Stimulated activated CD4-positive, alpha-beta T cell treated with anti-CD3 and anti-CD28 coated beads, Interleukin-4, amount 100 ng/mL, for 24 hours (primary cell): ENCODE results near the gene FLNC.

Source experiments
- DNase-seq: peaks from one replicate; pipeline ENCODE4 v3.0.0-alpha.2; 2020

The FLNC gene

DNA sequence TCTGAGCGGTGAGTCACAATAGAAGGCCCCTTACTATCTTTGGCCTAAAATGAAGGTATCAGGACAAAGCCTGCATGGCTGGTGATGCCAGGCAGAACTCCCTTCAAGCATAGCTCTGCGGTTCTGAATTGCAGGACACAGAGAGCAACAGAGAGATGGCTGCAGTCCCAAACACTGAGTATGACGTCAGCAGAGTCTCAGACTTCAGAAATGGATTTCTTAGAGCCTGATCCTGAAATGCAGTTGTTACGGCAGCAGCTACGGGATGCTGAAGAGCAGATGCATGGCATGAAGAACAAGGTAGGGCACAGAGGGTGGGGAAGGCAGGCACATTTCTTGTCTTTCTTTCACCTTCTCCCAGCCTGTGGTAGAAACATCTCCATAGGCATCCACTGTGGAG is 25.0 kb upstream of the FLNC start:
- no peak for DNase-seq

DNA sequence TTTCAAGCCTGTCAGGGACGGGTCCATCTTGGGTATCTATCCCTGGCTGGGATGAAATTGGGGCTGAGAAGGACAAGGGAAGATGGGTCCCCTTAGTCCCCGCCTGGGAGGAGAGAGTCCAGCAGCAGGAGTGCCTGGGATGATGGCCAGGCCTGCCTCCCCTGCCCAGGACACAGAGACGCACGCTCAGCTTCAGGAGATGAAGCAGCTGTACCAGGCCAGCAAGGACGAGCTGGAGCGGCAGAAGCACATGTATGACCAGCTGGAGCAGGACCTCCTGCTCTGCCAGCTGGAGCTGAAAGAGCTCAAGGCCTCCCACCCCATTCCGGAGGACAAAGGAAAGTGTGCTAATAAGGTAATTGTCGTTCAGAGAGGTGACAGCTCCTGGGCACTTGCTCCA is 23.0 kb upstream of the FLNC start:
- DNase-seq, result no peak

DNA sequence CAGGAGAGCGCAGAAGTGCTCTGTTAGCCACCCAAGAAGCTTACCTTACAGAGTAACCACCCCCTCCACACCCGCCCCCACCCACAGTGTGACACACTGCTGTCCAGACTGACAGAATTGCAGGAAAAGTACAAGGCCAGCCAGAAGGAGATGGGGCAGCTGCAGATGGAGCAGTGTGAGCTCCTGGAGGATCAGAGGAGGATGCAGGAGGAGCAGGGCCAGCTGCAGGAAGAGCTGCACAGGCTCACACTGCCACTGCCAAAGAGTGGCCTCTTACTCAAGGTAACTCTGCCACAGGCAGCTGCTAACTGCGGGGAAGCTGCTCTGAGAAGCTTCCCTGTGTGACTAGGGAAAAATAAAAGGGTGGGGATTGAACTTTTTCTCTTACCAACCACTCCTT is 20.8 kb upstream of the FLNC start:
- no peak for DNase-seq

DNA sequence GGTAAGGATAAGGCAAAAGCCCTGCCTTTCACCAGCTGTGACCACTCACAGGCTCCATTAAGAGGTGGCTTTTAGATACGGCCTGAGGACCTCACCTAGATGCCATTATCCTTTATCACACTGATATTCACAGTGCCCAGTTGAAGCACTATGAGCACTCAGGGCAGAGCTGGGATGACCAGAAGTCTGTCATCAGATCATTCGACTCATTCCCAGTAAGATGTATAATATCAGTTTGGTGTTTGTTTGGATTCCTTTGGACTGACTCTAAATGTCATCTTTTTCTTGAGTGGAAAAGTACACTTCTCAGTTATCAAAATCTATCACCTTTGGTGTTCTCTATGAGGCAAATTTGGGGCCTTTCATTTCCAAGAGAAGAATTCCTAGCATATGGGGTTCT is 19.7 kb upstream of the FLNC start:
- no peak for DNase-seq

DNA sequence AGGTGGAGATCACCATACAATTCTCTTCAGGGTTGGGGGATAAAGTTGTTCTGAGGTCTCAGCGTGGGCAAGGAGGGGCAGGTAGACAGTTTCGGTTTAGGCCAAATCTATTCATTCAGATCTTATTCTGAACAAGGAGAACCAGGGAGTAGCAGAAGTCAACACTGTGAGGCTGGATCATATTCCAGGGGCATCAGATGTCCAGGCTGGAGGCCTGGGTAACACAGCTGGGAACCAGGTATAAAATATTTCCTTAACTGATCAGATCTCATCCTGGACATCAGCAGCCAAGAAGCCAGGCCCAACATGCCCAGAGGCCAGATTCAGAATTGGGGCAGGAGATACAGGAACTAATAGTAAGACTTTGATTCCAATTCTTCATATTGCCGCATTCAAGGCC is 19.2 kb upstream of the FLNC start:
- DNase-seq, result no peak

DNA sequence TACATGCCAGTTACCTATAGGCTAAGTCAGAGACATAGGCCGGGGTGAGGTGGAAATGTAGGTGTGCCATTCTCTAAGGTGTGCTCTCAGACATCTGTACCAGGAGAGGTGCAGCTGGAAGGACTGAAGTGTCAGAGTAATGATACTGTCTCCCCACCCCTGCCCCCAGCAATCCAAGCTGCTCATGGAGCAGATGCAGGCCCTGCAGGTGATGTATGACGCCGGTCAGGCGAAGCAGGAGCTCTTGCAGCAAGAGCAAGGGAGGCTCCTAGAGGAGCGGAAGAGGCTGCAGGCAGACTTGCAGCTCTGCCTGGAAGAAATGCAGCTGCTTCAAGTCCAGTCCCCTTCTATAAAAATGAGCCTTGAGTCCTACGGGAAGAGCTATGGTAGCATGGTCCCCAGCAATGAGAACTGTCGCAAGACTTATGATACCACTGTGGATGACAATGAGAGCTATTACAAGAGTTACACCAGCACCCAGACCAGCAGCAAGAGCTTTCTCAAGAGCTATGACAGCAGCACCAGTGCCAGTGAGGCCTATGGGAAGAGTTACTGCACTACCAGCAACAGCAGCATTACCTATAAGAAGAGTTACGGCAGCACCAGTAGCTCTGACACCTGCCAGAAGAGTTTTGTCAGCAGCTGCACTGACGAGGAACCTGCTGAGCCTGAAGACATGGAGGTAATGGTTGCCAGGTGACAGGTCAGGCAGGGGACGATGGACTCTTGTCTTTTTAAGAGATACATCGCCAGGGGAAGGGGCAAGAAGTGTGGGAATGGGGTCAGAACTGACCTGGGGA is 18.4 kb upstream of the FLNC start:
- DNase-seq, result no peak

DNA sequence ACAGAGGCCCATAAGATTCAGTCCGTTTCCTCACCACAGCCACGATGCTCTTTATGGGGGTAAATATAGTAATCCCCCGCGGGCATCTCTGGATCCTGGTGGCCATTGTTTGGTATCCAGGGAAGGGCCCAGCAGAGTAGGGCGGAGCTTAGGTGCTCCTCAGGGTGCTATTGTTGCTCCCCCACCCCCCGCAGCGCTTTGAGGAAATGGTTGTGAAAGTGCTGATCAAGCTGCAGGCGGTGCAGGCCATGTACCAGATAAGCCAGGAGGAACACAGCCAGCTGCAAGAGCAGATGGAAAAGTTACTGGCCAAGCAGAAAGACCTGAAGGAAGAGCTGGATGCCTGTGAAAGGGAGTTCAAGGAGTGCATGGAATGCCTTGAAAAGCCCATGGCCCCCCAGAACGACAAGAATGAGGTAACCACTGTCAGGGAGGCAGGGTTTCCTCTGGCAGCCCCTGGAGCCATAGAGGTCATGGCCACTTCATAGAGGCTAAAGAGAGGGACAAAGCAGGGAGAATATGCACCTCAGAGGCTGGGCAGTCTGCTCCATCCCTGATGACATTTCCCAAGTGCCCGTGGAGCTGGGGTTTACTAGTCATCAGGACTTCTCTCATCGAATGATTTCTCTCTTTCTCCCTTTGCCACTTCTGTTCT is 17.6 kb upstream of the FLNC start:
- no peak for DNase-seq

DNA sequence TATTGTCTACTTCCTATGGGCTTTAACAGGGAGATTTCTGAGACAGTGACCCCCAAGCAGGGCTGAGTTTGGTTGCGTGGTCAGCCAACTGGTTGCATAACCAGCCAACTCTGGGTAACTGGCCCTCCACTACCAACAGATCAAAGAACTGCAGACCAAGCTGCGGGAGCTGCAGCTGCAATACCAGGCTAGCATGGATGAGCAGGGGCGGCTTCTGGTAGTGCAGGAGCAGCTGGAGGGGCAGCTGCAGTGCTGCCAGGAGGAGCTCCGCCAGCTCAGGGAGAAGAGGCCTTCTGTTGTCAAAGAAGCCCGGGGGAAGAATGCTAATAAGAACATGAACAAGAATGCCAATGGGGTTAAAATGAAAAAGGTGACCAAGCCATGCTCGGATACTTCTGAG is 15.7 kb upstream of the FLNC start:
- no peak for DNase-seq

DNA sequence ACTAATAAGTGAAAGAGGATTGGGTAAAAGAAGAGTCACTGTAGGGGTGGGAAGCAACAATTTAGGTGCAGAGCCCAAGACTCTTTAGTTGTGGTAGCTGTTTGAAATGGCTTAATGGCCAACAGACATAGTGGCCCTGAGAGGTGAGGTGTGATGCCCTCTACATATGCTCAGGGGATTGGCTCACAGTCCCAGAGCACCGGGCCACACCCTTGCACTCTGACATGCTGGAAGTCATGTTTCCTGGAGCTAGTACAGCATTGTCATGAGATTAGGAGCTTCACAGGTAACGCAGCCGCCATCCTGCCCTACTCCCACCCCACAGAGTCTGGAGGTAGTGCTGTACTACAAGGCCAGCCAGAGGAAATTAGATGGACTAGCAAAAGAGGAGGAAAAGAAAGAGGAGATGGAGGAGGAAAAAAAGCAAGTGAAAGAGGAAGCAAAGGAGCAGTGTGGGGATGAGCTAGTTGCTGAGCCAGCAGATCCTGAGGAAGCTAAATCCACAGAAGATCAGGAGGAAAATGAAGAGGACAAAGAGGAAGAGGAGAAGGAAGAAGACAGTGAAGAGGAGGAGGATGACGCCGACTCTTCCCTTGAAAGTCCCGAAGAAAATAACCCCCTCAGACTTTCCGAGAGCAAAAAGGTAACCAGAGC is 14.8 kb upstream of the FLNC start:
- no peak for DNase-seq

DNA sequence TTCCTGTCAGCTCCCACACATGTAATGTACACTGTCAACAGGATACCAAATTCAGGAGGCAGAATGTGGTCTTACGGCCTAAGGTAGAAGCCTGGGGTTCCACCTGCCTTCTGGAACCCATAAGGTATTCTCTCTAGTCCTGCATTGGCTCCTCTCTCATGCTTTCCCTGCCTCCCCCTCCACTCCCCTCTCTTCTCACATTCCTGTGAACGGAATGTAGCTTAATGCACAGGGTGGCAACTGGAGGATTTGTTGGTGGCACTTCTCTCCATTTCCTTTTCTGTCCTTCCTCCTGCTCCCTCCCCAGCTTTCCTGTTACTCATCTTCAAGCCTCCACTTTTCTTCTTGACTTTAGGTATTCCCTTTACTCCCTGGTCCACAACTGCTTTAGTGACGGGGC is 11.5 kb upstream of the FLNC start:
- no peak for DNase-seq

DNA sequence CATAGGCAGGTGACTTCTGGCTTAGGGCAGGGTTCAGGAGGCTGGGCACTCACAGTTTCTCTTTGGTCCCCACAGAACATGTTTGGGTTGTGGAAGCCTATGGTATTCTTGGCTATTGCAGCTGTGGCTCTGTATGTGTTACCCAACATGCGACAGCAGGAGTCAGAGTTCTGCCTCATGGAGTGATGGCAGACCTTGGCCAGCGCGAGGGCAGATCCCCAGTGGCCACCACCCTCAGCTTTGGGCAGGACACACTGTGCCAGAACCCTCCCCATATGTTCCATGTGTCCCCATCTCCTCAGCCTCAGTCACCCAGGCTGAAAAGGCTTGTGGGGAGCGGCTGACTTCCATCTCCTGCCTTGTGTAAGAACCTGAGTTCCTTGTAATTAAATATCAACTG is 8.5 kb upstream of the FLNC start:
- no peak for DNase-seq

DNA sequence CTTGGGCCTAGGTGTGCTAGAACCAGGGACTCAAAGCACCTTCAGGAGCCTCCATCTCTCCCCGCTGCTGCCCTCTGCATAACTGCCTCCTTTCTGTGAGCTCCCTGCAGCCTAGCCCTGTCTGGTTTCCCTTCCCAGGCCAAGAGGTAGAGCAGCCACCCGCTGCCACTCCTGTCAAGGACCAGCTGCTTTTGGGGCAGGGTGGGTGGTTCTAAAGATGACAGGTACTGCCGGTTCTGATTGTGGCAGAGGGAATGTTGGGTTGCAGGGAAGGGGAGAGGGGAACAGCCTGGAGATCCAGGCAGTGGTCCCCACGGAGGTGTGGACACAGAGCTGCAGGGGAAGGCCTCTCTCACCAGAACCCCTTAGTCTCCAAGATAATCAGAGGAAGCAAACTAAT is 3.7 kb upstream of the FLNC start:
- no peak for DNase-seq

DNA sequence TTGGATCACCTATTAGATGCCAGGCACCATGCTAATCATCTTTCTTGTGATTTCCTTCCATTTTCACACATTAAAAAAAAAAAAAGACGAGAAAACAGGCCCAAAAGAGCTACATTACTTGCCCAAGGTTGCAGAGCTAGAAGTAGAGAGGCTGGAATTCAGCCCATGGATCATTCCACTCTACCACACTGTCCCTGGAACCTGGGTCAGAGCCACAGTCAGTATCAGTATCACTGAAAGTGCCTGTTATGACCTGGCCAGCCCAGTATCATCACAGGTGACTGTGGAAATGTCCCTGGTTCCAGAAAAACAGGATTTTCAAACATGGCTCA is 3.3 kb upstream of the FLNC start:
- no peak for DNase-seq

DNA sequence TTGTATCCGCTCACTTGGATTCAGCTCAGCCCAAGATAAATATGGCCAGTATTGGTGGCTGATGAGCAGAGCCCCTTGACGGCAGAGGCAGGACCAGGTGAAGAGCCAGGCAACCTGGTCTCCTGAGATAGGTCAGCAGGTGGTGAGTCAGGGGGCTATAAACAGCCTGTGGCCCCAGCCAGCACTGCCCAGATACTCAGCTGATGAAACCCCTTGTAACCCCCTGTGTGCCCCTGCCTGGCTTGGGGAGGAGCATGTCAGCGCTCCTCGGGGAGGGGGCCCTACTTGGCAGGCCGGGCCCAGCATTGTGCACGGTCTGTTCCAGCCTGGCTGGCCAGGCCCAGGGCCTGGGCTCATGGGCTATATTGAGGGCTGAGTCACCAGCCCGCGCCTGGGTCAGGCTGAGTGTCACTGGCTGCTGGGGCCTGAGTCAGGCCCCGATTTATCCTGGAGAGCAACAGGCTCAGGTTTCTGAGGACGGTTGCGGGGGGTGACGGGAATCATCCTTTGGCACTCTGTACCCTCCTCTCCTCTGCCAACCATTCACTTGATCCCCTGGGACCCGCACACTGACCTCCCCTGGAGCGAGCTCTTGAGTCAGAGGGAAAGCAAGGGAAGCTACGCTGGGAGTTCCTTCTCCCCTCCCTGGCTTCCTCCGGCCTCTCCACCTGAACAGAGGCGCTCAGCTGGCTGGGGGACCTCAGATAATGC is 2.8 kb upstream of the FLNC start:
- DNase-seq, result no peak

DNA sequence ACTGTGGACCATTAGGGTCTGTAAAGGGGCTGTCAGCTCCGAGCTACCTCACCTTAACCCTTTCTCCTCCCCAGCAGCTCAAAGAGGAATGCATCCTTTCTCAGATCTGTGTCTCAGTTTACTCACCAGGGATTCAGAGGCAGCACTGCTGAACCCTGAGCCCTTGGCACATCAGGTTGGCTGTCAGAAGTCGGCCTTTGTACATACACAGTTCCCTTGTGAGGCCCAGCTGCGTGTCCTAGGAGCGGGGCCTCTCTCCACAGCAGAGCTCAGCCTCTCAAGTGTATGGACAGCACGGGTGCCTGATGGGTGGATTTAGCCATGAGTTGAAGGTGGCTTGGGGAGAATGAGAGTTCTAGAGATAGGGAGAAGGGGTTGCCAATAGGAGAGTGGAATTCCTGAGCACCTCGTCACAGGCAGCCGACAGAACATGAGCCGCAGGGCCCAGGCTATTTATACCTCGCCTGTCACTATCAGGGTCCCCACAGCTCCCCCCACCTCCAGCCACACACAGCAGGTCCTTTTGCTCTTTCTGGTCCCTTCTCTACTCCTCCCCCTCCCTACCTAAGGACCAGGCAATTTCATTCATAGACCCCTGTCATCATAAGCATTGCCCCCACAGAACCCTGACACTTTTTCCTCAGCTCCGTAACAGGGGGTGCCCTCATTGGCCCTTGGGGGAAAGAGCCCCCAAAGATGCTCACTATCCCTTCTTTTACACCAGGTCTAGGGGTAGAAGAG is 2.1 kb upstream of the FLNC start:
- no peak for DNase-seq

DNA sequence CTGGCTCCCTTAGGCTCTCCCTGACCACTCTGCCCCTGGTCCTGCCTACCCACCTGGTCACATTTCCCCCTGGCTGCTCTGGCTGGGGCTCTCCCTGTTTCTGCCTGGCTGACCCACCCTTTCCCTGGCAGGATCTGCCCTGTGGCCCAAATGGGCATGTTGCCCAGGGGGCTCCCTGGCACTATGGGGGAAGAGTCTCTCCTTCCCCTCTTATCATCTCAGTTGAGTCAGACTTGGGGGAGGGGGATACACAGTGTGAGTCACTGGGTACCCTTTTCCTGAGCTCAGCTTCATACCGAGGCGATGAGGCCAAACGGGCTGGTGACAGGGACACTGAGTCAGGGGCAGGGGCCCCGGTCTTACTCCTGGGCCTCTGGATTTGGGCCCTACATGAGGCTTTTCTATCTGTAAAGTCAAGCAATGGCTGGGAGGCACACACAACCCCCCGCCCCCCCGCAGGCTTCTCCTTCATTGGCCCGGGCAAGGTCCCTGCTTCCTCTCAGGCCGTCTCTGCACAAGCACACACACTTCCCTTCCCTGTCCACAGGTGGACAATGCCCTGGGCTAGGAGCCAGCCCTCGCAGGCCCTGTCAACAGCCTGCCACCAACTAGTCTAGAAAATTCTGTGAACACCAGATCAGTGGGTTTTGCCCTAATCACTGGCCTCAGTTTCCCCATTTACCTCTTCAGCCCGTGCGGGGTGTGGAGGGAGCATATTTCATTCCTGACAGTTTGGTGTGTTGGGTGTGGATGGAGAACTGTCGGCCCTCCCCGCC is 627 bp upstream of the FLNC start:
- no peak for DNase-seq

DNA sequence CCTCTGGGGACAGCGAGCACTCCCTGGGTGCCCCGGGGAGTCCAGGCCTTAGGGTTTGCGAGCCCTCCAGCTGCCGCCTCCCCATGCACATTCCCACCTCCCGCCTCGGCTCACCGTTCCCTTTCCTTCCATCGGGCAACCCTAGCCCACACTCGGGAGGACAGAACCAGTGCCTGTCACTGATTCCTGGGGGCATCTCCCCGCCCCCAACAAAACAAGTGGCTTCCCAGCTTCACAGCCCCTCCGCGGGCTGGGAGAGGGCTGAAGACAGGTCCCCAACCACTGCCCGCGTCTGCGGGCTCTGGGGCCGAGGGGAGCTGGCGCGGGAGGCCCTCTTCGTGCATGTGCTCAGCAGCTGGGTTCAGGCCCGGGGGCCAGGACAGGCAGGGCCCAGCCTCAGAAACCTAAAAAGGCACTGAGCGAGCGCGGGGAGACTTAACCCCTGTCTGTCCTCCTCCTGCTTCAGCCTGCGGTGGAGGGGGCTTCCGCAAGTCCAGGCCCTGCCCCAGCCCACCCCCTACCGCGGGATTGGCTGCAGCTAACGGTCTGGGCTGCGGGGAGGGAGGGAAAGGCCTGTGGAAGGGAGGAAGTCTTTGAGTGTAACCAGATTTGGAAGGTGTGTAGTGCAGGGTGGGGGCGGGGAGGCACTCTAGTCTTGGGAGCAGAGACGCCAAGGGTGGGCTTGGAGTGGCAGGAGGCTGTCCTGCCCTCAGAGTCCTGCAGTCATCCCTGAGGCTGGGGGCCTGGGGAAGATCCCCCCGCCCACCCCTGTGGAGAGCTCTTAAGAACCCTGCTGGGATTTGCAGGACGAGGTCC is 1.2 kb downstream of the FLNC start:
- DNase-seq, result no peak

DNA sequence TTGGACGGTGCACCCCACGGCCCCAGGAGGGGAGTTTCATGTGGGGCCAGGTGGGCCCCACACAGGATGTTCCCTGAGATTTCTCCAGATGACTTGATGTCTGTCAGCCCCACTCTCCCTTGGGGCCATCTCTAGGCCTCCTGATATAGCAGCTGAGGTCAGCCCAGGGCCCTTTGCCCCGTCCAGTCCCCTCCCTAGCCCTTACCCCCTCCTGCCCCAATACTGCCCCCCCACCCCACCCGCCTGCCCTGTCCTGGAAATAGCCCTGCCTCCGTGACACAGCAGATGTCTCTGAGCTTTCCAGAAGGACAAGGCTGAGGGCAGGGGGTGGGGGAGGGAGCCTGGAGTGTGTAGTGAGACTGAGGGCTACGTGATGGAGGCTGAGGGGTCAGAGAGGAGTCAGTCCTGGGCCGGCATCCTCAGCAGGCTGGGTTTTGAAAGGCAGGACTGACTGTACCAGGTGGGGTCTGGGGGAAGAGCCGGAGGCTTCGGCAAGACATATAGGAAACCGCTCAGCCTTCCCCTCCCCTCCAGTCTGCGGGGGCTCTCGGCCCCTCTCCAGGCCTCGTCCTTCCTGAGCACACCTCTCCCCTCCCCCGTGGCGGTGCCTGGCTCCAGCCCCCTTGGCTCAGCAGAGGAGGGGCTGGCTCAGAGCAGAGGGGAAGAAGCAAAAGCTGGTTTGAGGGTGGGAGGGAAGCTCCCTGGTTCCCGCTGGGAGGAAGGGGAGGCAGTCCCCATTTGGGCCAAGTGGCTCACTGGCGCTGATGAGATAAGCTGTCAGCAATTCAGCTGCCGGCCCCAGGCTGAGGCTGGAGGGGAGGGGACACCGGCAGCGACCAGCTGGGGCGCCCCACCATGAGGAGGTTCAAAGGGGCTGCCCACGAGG is 2.0 kb downstream of the FLNC start:
- DNase-seq, result no peak

DNA sequence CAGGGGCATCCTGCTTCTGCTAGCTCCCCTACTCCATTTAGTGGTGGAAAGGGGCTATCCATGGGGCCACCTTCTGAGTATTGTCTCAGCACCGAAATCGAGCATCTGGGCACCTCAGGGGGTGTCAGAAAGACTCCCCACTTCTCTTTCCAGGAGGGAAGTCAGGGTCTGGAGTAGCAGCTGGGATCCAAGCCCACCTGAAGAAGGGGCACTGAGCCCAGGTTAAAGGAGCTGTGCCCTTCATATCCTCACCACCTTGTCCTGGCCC is 2.6 kb downstream of the FLNC start:
- DNase-seq, result no peak

DNA sequence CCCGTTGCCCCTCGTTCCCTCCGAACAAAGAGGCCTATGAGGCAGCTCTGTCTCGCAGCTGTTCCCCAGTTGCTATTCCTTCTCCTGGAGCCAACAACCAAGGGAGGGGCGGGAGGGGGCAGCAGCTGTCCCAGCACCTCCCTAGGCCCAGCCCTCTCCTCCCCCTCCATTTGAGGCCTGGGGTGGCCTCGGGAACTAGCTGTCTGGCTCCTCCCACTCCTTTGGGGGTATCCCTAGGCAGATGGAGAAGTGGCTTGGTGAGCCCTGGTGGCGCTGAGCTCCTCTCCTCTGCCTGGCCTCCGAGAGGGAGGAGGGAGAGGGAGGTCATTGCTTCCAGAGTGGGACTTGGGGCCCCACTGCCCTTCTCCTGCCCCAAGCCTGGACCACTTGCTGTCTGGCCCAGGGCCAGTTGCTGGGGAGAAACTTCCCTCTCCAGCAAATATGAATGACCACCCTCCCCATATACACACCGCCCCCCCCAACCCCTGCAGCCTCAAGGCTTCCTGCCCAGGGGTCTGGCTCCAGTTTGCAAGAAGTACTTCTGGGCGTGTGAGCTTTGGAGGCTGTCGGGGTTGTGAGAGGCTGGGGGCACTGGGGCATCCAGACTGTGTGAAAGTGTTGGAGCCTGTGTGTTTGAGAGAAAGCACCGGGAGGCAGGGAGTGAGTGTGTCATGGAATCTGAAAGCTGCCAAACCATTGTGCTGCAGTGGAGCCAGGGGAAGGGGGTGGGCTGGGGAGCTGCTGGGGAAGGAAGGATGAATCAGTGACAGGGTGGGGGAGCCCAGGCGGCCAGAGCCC is 3.1 kb downstream of the FLNC start:
- no peak for DNase-seq
